Endodermal cell (in vitro differentiated cells): ENCODE data around the gene DNM1. TPM values are rescaled to one million over a fixed set of nuclear protein-coding genes. Genes with fewer than 3 reads are reported as not detected.
A peak's percentile ranks its signal among the peaks of the same experiment; 100 is the strongest.

Experiments used
- DNase-seq: peaks from one replicate; pipeline ENCODE4 v3.0.0-alpha.2; 2017
- H3K27ac ChIP-seq: 2 replicates; pipeline ENCODE4 v1.5.1; 2013; ENCODE audit warnings: mild to moderate bottlenecking, low read depth, low read length, moderate library complexity
- H3K27me3 ChIP-seq: 2 replicates; pipeline ENCODE4 v1.6.1; 2013; ENCODE audit warnings: mild to moderate bottlenecking, low read length, moderate library complexity; ENCODE audit not compliant: insufficient read depth, control insufficient read depth, poor library complexity, severe bottlenecking
- H3K36me3 ChIP-seq: 2 replicates; pipeline ENCODE4 v1.7.0; 2013; ENCODE audit warnings: mild to moderate bottlenecking, low read length, moderate library complexity; ENCODE audit not compliant: control insufficient read depth, insufficient read depth
- H3K4me1 ChIP-seq: one replicate; pipeline ENCODE4 v1.7.0; 2013; ENCODE audit warnings: low read length; ENCODE audit not compliant: control insufficient read depth, insufficient read depth
- H3K4me3 ChIP-seq: 2 replicates; pipeline ENCODE4 v1.5.1; 2013; ENCODE audit warnings: mild to moderate bottlenecking, low read length, moderate library complexity
- H3K9ac ChIP-seq: 2 replicates; pipeline ENCODE4 v1.6.1; 2013; ENCODE audit warnings: mild to moderate bottlenecking, low read length, moderate library complexity; ENCODE audit not compliant: poor library complexity, severe bottlenecking; ENCODE audit errors: extremely low read depth
- H3K9me3 ChIP-seq: 2 replicates; pipeline ENCODE4 v1.6.1; 2013; ENCODE audit warnings: mild to moderate bottlenecking, low read length, moderate library complexity; ENCODE audit not compliant: control insufficient read depth
- H3K27ac Mint-ChIP-seq: 2 replicates; pipeline ENCODE4 v1.8.0; 2020; ENCODE audit warnings: mixed read lengths
- H3K27me3 Mint-ChIP-seq: 2 replicates; pipeline ENCODE4 v1.8.0; 2021; ENCODE audit warnings: mild to moderate bottlenecking, mixed read lengths; ENCODE audit not compliant: insufficient read depth
- H3K36me3 Mint-ChIP-seq: 2 replicates; pipeline ENCODE4 v1.8.0; 2020; ENCODE audit warnings: low read depth, mixed read lengths
- H3K4me1 Mint-ChIP-seq: 2 replicates; pipeline ENCODE4 v1.8.0; 2020; ENCODE audit warnings: mixed read lengths
- H3K4me3 Mint-ChIP-seq: 2 replicates; pipeline ENCODE4 v1.8.0; 2020; ENCODE audit warnings: mild to moderate bottlenecking, moderate library complexity, mixed read lengths
- H3K9me3 Mint-ChIP-seq: 2 replicates; pipeline ENCODE4 v1.8.0; 2020; ENCODE audit warnings: mild to moderate bottlenecking, mixed read lengths
- WGBS, 2 experiments: methylation state at CpG; one replicate each; pipeline versions ENCODE4 v1.1.5 to v1.1.7; 2013; ENCODE audit warnings: missing lambda C conversion rate in 2 of 2, mixed read lengths in 1 of 2; ENCODE audit not compliant: insufficient coverage in 1 of 2, insufficient read length in 1 of 2; 5-methylcytosine and 5-hydroxymethylcytosine counted together
- total RNA-seq, 2 donors: library from RNA; stranded (reverse); fragmentation: NEBNext Ultra II Directional in 1 of 2; extraction: Animal tissue kit (Norgen Biotek cat#: 25700) in 1 of 2; gene quantifications; 2 replicates in 1 of 2; 3 replicates in 1 of 2; pipeline ENCODE4 v1.2.1, GENCODE V29; 2021
- TF ChIP-seq, protein P1 (sequence below): fragments of 200-600 bp; sonication (generic); conservative IDR thresholded peaks from 2 replicates; pipeline ENCODE4 v1.5.0; 2021; ENCODE audit warnings: antibody characterized with exemption, mild to moderate bottlenecking

The DNM1 gene
- total RNA-seq, 2 donors from 2014 or later, result 55.8 to 147 TPM

DNA sequence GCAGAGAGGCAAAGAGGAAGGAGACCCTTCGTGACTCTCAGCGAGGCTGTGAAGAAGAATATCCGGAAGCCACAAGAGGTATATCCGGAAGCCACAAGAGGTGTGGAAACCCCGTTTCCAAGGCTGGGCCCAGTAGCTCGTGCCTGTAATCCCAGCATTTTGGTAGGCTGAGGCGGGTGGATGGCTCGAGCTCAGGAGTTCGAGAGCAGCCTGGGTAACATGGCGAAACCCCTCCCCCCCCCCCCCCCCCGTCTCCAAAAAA lies 43.7 kb upstream of the DNM1 start:
- peaks cover 3% of the 10 kb centered on the region for H3K27me3 Mint-ChIP-seq

DNA sequence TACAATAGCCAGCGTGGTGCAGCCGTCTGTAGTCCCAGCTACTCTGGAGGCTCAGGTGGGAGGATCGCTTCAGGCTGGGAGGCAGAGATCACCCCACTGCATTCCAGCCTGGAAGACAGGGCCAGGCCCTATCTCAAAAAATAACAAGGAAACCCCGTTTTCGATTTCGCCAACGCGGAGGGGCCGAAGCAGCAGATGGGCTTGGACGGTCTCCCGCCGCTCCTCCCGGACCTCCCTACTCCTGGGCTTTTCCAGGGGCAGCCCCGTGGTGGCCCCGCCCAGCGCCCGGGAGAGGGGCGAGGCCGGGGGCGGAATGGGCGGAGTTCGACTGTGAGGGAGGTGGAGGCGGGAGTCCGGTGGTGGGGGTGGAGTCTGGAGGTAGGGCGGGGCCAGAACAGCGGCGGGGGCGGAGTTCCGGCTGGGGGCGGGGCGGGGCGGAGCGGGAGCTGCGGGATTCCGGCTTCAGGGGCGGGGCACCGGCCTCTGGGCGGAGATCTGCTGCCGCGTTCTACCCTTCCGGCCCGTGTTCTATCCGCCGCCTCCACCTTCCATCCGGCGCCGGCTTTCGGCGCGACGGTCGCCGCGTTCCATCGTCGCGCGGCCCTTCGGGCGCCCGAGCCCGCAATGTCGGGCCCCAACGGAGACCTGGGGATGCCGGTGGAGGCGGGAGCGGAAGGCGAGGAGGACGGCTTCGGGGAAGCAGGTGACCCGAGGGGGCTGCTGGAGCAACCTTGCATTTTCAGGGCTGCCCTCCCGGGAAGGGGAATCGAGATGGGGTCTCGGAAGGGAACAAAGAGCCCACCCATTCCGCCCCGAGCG lies 43.2 kb upstream of the DNM1 start, which contains the start of gene BBLN:
Gene BBLN (plus strand): TSS at position 482 of the 819 bp plus-strand sequence. CDS start 143 bp downstream, at position 625.
- peaks cover 6% of the 10 kb centered on the region for H3K4me1 Mint-ChIP-seq
- no peaks in the 10 kb centered on the region for H3K4me1 ChIP-seq
- peak within 1 kb of the TSS; percentile 88 for H3K9ac ChIP-seq
- H3K27ac Mint-ChIP-seq, result peak within 1 kb of the TSS; percentile 81
- H3K36me3 ChIP-seq, result peaks cover 28% of the 10 kb centered on the region
- peaks cover 3% of the 10 kb centered on the region for H3K27me3 Mint-ChIP-seq
- peak; percentile 99 for DNase-seq
- no peaks in the 10 kb centered on the region for H3K9me3 Mint-ChIP-seq
- peak within 1 kb of the TSS; percentile 95 for H3K4me3 ChIP-seq
- H3K27me3 ChIP-seq, result no peaks in the 10 kb centered on the region
- H3K9me3 ChIP-seq, result no peaks in the 10 kb centered on the region
- peaks cover 21% of the 10 kb centered on the region for H3K36me3 Mint-ChIP-seq
- 1 to 7% methylated on average over 3 to 74 of the region's 77 CpGs for WGBS, 2 experiments
- TF ChIP-seq, protein P1, sequence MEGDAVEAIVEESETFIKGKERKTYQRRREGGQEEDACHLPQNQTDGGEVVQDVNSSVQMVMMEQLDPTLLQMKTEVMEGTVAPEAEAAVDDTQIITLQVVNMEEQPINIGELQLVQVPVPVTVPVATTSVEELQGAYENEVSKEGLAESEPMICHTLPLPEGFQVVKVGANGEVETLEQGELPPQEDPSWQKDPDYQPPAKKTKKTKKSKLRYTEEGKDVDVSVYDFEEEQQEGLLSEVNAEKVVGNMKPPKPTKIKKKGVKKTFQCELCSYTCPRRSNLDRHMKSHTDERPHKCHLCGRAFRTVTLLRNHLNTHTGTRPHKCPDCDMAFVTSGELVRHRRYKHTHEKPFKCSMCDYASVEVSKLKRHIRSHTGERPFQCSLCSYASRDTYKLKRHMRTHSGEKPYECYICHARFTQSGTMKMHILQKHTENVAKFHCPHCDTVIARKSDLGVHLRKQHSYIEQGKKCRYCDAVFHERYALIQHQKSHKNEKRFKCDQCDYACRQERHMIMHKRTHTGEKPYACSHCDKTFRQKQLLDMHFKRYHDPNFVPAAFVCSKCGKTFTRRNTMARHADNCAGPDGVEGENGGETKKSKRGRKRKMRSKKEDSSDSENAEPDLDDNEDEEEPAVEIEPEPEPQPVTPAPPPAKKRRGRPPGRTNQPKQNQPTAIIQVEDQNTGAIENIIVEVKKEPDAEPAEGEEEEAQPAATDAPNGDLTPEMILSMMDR, result no peak
- H3K27ac ChIP-seq, result peak within 1 kb of the TSS; percentile 69
- peak within 1 kb of the TSS; percentile 71 for H3K4me3 Mint-ChIP-seq

More for the DNA sequence above, 43.7 kb upstream of the DNM1 start:
- TF ChIP-seq, protein P1, result no peak
- Histone ChIP-seq H3K36me3 (peaks cover 24% of the 10 kb centered on the region), H3K4me3 (peak overlapping the region; percentile 71), H3K4me1 (no peaks in the 10 kb centered on the region), H3K27me3 (no peaks in the 10 kb centered on the region), H3K27ac (peak overlapping the region; percentile 69), H3K9me3 (no peaks in the 10 kb centered on the region), H3K9ac (peak overlapping the region; percentile 45)
- Mint-ChIP-seq H3K27ac (peak overlapping the region; percentile 81), H3K9me3 (no peaks in the 10 kb centered on the region), H3K4me3 (peak overlapping the region; percentile 71), H3K4me1 (peaks cover 6% of the 10 kb centered on the region), H3K36me3 (peaks cover 18% of the 10 kb centered on the region)
- WGBS, 2 experiments, result 60 to 67% methylated on average over 4 to 11 of the region's 11 CpGs
- no peak for DNase-seq

DNA sequence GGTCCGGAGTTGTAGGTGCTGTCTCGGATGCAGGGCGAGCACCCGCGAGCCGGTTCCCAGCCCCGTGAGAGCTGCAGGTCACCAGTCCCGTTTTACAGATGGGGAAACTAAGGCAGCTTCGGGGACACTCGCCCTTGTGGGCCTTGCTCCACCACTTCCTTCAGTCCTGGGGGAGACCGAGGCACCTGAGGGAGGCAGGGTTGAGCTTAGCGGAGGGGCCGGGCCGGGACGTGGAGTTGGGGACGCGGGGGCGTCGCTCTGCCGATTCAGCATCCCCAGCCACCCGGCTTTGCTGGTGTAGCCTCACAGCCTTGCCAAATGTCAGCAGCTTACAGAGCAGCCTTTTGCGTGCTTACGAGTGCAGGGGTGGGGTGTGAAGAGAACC lies 42.6 kb upstream of the DNM1 start:
- Histone ChIP-seq H3K27me3 (no peaks in the 10 kb centered on the region), H3K36me3 (peaks cover 30% of the 10 kb centered on the region), H3K9me3 (no peaks in the 10 kb centered on the region), H3K4me3 (peak overlapping the region; percentile 95), H3K4me1 (no peaks in the 10 kb centered on the region), H3K27ac (no peak overlapping the region), H3K9ac (peak overlapping the region; percentile 88)
- Mint-ChIP-seq H3K4me3 (peak overlapping the region; percentile 71), H3K27me3 (peaks cover 3% of the 10 kb centered on the region), H3K27ac (peak overlapping the region; percentile 58), H3K9me3 (no peaks in the 10 kb centered on the region), H3K4me1 (peaks cover 6% of the 10 kb centered on the region), H3K36me3 (peaks cover 22% of the 10 kb centered on the region)
- DNase-seq, result peak; percentile 65
- TF ChIP-seq, protein P1, result no peak
- WGBS, 2 experiments, result 0 to 1% methylated on average over 2 to 23 of the region's 23 CpGs
